PFSK-1 (cell line): ENCODE data around the gene NGB.

ENCODE experiments used
- FOXP2 ChIP-seq: optimal IDR thresholded peaks from 2 replicates; pipeline ENCODE3; 2011; ENCODE audit warnings: borderline replicate concordance, control low read depth, inconsistent platforms; ENCODE audit not compliant: insufficient read depth; ENCODE audit errors: extremely low read length, extremely low read depth
- POLR2AphosphoS5 ChIP-seq: IDR thresholded peaks from 2 replicates; pipeline ENCODE4 v1.6.1; 2012; ENCODE audit warnings: low read depth, mild to moderate bottlenecking, control low read depth, low read length, moderate library complexity
- REST ChIP-seq, 2 experiments: IDR thresholded peaks; 2 replicates each; pipeline versions ENCODE4 v1.6.1 to v1.8.0; 2011 to 2012; ENCODE audit warnings: low read depth in 2 of 2, low read length in 2 of 2, control low read depth in 1 of 2, inconsistent platforms in 1 of 2, mild to moderate bottlenecking in 1 of 2, moderate library complexity in 1 of 2; ENCODE audit not compliant: insufficient read depth in 1 of 2
- SIN3A ChIP-seq: IDR thresholded peaks from 2 replicates; pipeline ENCODE4 v1.6.1; 2012; ENCODE audit warnings: mild to moderate bottlenecking, low read length, moderate library complexity, borderline replicate concordance; ENCODE audit not compliant: insufficient read depth
- TAF1 ChIP-seq: IDR thresholded peaks from 2 replicates; pipeline ENCODE4 v1.6.1; 2012; ENCODE audit warnings: low read length, control low read depth, borderline replicate concordance; ENCODE audit not compliant: insufficient read depth

The NGB gene

GRCh38 chr14:77250927-77251326 is 20.1 kb downstream of the NGB start:
- TF ChIP-seq REST (IDR thresholded peaks at IDR 0.05; ENCODE audit: insufficient read depth in 1 of 2, low read depth in 2 of 2, low read length in 2 of 2) (no peak), TAF1 (no peak), POLR2AphosphoS5 (no peak), FOXP2 (no peak), SIN3A (no peak)

GRCh38 chr14:77249286-77249685 is 21.7 kb downstream of the NGB start:
- no peak for TF ChIP-seq POLR2AphosphoS5
- no peak for TF ChIP-seq TAF1
- TF ChIP-seq SIN3A = no peak
- TF ChIP-seq FOXP2 = no peak
- no peak for TF ChIP-seq REST (IDR thresholded peaks at IDR 0.05; ENCODE audit: insufficient read depth in 1 of 2, low read depth in 2 of 2, low read length in 2 of 2)

- TF ChIP-seq REST (IDR thresholded peaks at IDR 0.05; ENCODE audit: insufficient read depth in 1 of 2, low read depth in 2 of 2, low read length in 2 of 2) (no peak), FOXP2 (no peak), TAF1 (no peak), SIN3A (no peak), POLR2AphosphoS5 (no peak)
Measured at GRCh38 chr14:77248666-77249065, 22.3 kb downstream of the NGB start.

GRCh38 chr14:77246784-77247183 is 24.2 kb downstream of the NGB start:
- TF ChIP-seq FOXP2 (no peak), POLR2AphosphoS5 (no peak)

- TF ChIP-seq TAF1 = no peak
- no peak for TF ChIP-seq SIN3A
- no peak for TF ChIP-seq POLR2AphosphoS5
- no peak for TF ChIP-seq FOXP2
- TF ChIP-seq REST (IDR thresholded peaks at IDR 0.05; ENCODE audit: insufficient read depth in 1 of 2, low read depth in 2 of 2, low read length in 2 of 2) = no peak
Measured at GRCh38 chr14:77245820-77246219, 25.2 kb downstream of the NGB start.
